ENCODE results near the gene OTUB2. TPM values are rescaled to one million over a fixed set of nuclear protein-coding genes. Genes with fewer than 3 reads are reported as not detected.
A peak's percentile ranks its signal among the peaks of the same experiment; 100 is the strongest.

OTUB2 gene
- total and polyA plus RNA-seq, 11 donors = 0.09 to 0.60 (median 0.38) TPM

DNA sequence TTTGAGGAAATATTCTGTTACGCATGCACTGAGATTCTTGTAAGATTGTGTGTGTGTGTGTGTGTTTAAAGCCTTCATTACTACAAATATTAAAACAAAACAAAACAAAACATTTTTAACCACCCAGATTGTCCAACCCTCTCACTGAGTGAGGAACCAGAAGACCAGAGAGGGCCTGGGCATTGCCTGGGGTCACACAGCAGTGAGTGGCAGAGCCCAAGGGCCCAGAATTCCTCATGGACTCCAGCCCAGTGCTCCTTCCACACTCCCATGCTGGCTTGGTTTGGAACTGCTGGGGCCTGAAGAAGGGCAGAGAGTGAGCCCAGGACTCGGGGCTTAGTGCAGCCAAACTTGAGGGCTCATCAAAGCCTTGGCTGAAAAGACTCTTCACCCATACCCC is 1.6 kb upstream of the OTUB2 start:
- ATAC-seq = no peak
- intact Hi-C loops (cut with DNase I) = loop anchor here in 1 of 10 donors (10.0 kb wide), 1 partner anchor 820 kb away; the partner anchor contains the start of genes GON7 and UBR7
- Histone ChIP-seq H3K27me3 (no peaks in the 10 kb centered on the region), H3K36me3 (no peaks in the 10 kb centered on the region), H3K4me3 (no peak overlapping the region), H3K27ac (no peak overlapping the region), H3K4me1 (peaks cover 0 to 13% (median 1%) of the 10 kb centered on the region in 12 donors), H3K9me3 (no peaks in the 10 kb centered on the region)
- TF ChIP-seq POLR2A (IDR thresholded peaks at IDR 0.05) (no peak), CTCF (IDR thresholded peaks at IDR 0.05) (no peak)
- WGBS, 4 donors = 93 to 98% (median 94%) methylated on average over 2 of the region's 2 CpGs
- DNase-seq = no peak

DNA sequence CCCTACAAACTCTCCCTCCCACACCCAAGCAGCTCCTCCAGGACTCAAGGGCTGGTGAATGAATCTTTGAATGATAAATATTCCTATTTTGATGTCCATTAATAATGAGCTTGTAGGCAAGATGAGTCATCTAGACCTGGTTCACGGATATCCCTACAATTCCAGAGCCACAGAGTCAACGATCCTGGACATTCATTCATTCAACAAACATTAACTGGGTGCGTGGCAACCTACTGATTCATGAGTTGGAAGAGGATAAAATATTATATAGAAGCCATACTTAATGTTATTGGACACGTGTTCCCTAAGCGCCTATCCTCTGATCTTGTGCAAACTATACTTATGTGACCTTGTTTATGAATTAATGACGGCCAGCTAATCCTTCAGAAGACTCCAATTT is 420 bp upstream of the OTUB2 start:
- Histone ChIP-seq H3K4me3 (peak overlapping the region in 8 of 12 donors; percentile 64 to 80 (median 67)), H3K27ac (no peak overlapping the region), H3K9me3 (no peaks in the 10 kb centered on the region), H3K36me3 (no peaks in the 10 kb centered on the region), H3K27me3 (no peaks in the 10 kb centered on the region), H3K4me1 (peaks cover 0 to 15% (median 1%) of the 10 kb centered on the region in 12 donors)
- intact Hi-C loops (cut with DNase I) = loop anchor here in 1 of 10 donors (10.0 kb wide), 1 partner anchor 821 kb away; the partner anchor contains the start of genes GON7 and UBR7
- DNase-seq = no peak
- ATAC-seq = no peak
- WGBS, 4 donors = 60 to 71% (median 62%) methylated on average over 6 of the region's 6 CpGs
- TF ChIP-seq CTCF (IDR thresholded peaks at IDR 0.05) = no peak
- TF ChIP-seq POLR2A (IDR thresholded peaks at IDR 0.05) = no peak

DNA sequence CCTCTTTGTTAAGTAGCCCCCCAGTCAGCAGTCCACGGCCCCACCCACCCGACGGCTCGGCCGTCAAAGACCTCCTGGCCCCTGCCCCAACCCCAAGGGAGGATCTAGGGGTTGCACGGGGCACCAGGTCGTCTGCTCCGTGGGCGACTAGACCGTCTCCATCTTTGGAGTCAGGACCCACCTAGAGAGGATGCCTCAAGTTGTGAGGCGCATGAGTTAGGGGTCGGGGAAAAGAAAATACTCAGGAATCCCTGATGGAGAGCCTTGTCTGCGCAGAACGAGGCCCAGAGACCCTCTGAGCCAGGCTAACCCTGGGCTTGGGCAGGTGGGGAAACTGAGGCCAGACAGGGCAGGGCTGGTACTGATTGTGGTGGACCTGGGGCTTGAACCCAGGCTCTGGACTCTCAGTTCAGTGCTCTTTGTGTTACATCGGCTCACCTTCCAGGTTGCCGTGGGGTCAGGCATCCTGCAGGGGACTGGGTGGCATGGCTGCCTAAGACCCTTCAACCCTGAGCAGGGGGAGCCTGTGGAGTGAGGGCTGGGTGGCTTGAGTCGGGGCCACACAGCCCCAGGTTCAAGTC is 839 bp downstream of the OTUB2 start:
- no peaks in the 10 kb centered on the region for H3K27me3 ChIP-seq
- H3K36me3 ChIP-seq = no peaks in the 10 kb centered on the region
- DNase-seq = no peak
- WGBS, 4 donors = 31 to 46% (median 43%) methylated on average over 15 to 17 of the region's 17 CpGs
- ATAC-seq = no peak
- H3K27ac ChIP-seq = no peak overlapping the region
- intact Hi-C loops (cut with DNase I) = loop anchor here in 1 of 10 donors (10.0 kb wide), 1 partner anchor 822 kb away; the partner anchor contains the start of genes GON7 and UBR7
- H3K4me1 ChIP-seq = peaks cover 0 to 15% (median 1%) of the 10 kb centered on the region in 12 donors
- no peak for TF ChIP-seq POLR2A (IDR thresholded peaks at IDR 0.05)
- no peak for TF ChIP-seq CTCF (IDR thresholded peaks at IDR 0.05)
- H3K4me3 ChIP-seq = peak overlapping the region in 11 of 12 donors; percentile 50 to 80 (median 67)
- H3K9me3 ChIP-seq = no peaks in the 10 kb centered on the region

DNA sequence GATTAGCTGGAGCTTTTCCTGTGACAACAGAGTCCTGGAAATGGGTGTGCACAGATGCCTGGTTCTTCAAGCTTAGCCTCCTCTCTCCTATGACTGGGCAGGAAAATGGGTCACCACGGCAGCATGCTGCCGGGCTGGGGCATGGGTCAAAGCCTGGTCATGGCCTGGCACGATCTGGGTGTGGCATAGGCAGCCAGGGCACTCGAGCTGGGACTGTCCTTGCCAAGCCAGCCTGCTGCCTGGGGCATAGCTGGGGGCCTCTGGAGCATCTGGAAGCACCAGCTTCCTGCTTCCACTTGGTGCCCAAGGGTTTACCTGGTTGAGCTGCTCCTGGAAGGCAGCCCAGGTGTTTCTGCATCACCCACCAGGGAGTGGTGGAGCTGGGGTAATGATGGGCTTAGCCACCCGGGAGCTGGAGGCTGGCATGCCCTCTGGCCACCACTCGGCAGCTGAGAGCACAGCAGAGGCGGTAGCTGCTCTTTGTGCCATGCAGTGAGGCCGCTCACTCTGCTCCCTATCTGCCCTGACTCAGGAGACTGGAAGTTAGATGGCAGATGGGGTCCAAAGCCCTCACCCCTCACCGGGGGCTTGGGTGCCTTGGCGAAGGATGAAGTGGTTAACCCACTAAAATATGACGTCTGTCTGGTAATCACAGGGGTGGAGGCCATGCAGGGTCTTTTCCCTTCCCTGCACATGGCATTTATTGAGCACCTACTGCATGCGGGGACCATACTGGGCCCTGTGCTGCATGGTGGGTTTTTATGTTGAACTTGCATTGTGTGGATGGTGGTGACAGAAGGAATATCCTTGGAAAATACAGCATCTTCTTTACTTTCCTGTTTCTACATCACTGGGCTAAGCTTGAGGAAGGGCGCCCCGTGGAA is 1.7 kb downstream of the OTUB2 start:
- WGBS, 4 donors = 87 to 97% (median 90%) methylated on average over 10 to 14 of the region's 14 CpGs
- H3K27ac ChIP-seq = no peak overlapping the region
- H3K9me3 ChIP-seq = no peaks in the 10 kb centered on the region
- no peaks in the 10 kb centered on the region for H3K36me3 ChIP-seq
- DNase-seq (no peak), ATAC-seq (no peak)
- H3K4me3 ChIP-seq = no peak overlapping the region
- TF ChIP-seq CTCF (IDR thresholded peaks at IDR 0.05) (no peak), POLR2A (IDR thresholded peaks at IDR 0.05) (no peak)
- intact Hi-C loops (cut with DNase I) = loop anchor here in 1 of 10 donors (10.0 kb wide), 1 partner anchor 823 kb away; the partner anchor contains the start of genes GON7 and UBR7
- peaks cover 0 to 15% (median 1%) of the 10 kb centered on the region in 12 donors for H3K4me1 ChIP-seq
- H3K27me3 ChIP-seq = no peaks in the 10 kb centered on the region
